Ureter (tissue), 1 donor: ENCODE measurements around the gene PIP4K2C. TPM values are rescaled to one million over a fixed set of nuclear protein-coding genes. Genes with fewer than 3 reads are reported as not detected.
A peak's percentile ranks its signal among the peaks of the same experiment; 100 is the strongest.
"Not testable (repeated sequence)": the region's sequence is repeated elsewhere in the genome, so short reads cannot be mapped to it uniquely, and the experiment has no call there.

Experiments used
- DNase-seq: peaks from one replicate; pipeline ENCODE4 v3.0.0-alpha.2; 2020; ENCODE audit warnings: low spot score
- total RNA-seq: library from RNA; stranded (reverse); gene quantifications from one replicate; pipeline ENCODE4 v1.2.4, GENCODE V29; 2023
- donor health status: DM: yes; HTN: yes; CAD: no.

PIP4K2C gene
- total RNA-seq, 1 donor from 2014 or later: 48.0 TPM

DNA sequence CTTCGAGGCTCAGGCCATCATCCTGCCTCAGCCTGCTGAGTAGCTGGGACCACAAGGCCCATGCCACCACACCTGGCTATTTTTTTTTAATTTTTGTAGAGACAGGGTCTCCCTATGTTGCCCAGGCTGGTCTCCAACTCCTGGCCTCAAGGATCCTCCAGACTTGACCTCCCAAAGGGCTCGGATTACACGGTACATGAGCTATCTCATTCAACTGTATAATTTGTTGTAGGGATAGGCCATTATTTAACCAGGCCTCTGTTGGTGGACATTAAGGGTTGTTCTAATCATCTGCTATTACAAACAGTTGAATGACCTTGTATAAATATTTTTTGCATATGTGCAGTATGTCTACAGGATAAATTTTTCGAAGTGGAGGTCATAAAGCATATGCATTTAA, 32.1 kb upstream of the PIP4K2C start:
- no peak for DNase-seq

DNA sequence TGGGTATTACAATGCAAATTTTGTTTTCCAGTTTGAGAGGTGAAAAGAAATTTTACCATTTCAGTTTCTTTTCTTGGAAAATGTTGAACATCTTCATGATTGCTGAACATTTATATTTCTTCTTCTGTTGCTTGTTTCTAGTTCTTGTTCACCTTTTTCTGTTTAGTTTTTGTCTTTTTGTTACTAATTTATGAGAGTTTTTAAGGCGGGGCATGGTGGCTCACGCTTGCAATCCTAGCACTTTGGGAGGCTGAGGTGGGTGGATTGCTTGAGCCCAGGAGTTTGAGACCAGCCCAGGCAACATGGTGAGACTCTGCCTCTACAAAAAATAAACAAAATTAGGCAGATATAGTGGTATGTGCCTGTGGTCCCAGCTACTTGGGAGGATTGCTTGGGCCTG, 30.5 kb upstream of the PIP4K2C start:
- DNase-seq: no peak

DNA sequence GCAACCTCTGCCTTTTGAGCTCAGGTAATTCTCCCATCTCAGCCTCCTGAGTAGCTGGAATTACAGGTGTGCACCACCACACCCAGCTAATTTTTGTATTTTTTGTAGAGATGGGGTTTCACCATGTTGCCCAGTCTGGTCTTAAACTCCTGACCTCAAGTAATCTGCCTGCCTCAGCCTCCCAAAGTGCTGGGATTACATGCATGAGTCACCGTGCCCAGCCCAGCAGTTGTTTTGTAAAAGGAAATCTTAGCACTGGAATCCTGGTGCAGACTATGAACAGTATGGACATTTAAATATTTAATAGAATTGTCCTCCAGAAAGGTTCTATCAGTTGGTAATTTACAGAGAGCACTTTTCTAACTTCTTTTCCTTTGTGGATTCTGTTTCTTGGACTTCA, 29.9 kb upstream of the PIP4K2C start:
- DNase-seq: not testable (repeated sequence)

DNA sequence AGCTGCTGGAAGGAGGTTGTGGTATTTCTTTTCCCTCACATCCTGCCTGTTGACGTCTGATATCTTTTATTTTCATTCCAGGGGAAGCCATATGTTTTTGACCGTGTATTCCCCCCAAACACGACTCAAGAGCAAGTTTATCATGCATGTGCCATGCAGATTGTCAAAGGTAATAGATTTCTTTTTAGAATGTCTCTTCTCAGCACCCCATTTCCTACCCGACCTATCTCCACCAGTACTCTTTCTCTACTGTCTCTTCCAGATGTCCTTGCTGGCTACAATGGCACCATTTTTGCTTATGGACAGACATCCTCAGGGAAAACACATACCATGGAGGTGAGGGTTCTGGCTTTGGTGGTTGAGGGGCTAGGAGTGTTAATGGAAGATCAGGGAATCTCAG, 27.6 kb upstream of the PIP4K2C start:
- no peak for DNase-seq

DNA sequence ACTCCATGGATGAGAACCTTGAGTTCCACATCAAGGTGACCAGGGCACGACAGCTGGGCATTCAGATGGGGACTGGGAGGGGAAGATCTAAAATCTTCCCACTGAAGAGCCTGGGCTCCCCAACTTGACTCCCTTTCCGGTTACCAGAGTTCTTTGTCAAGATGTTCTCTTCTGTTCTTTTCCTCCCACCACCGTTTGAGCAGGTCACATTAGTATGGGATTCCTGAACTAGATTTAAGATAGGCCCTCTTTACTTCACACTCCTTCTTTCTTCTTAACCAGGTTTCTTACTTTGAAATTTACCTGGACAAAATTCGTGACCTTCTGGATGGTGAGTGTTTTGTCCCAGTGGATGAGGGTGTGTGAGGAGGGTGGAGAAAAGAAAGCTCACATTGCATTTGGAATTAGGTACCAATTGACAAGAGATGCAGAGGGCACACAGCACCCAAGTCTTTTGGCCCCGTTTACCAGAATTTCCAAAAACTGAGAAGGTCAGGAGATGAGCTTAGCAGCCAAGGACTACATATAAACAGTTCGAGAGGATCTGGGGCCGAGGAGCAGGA, 26.7 kb upstream of the PIP4K2C start:
- DNase-seq: no peak

DNA sequence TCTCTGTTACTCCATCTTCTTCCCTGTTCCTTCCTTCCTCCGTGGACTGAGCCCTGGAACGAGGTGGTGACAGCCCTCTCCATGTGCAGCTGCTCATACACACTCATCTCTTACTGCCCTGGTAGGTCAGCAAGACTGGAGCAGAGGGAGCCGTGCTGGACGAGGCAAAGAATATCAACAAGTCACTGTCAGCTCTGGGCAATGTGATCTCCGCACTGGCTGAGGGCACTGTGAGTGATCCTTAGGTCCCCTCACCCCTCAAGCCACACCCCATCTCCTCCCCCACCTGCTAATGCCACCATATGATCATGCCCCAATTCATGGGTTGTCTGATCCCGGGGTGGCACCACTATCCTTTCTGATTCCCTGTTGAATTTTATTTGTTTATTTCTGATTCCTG, 22.2 kb upstream of the PIP4K2C start:
- DNase-seq: no peak

DNA sequence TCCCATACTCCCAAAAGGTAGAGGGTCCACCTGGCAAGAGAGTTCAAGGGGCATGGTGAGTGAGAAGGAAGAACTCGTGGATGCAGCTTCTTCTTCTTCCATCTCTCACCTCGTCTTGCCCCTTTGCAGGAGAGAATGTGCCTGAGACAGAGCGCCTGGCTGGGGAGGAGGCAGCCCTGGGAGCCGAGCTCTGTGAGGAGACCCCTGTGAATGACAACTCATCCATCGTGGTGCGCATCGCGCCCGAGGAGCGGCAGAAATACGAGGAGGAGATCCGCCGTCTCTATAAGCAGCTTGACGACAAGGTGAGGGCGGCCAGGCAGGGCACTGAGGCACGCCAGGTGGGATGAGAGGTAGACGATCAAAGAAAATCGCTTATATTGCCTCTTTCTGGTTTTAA, 21.1 kb upstream of the PIP4K2C start:
- DNase-seq: no peak

DNA sequence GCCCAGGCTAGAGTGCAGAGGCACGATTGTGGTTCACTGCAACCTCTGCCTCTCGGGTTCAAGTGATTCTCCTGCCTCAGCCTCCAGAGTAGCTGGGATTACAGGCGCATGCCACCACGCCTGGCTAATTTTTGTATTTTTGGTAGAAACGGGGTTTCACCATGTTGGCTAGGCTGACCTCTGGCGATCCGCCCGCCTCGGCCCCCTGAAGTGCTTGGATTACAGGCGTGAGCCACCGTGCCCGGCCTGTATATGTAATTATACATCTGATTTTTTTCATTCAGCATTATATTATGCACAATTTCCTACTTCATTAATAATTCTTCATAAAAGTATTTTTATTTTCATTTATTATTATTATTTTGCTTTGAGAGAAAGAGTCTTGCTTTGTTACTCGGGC, 20.6 kb upstream of the PIP4K2C start:
- not testable (repeated sequence) for DNase-seq

DNA sequence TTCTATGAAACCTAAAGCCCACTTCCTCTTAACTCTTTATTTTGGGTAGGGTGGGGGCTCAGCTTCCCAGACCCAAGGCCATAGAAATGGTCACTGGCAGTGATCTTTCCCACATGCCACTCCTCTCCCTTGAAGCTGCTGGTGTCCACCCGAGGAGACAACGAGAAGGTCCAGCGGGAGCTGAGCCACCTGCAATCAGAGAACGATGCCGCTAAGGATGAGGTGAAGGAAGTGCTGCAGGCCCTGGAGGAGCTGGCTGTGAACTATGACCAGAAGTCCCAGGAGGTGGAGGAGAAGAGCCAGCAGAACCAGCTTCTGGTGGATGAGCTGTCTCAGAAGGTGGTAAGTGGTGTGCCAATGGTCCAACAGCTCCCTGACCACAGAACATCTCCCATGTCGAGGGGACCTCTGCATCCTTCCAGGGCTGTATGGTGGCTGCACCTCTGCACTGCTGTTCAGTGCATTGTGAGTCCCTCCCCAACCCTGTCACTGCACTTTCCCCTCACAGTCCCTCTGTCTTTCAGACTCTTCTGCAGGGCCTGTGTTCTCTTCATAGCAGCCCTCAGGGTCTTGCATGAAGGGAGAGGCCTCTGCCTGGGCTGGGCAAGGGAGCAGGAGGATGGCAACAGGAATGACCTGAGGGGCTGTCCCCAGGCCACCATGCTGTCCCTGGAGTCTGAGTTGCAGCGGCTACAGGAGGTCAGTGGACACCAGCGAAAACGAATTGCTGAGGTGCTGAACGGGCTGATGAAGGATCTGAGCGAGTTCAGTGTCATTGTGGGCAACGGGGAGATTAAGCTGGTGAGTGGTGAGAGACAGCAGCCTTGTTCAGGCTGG, 18.8 kb upstream of the PIP4K2C start:
- no peak for DNase-seq

DNA sequence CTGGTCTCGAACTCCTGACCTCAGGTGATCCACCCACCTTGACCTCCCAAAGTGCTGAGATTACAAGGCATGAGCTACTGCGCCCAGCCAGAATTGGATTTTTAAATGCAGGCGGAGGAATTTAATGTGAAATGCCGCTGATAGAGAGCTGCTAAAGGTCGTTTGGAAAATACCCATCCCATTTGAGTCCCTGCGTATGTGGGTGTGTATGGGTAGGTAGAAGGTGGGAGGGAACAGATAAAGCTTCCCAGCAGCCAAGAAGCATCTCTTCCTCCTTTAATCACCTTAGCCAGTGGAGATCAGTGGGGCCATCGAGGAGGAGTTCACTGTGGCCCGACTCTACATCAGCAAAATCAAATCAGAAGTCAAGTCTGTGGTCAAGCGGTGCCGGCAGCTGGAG, 16.2 kb upstream of the PIP4K2C start:
- no peak for DNase-seq

DNA sequence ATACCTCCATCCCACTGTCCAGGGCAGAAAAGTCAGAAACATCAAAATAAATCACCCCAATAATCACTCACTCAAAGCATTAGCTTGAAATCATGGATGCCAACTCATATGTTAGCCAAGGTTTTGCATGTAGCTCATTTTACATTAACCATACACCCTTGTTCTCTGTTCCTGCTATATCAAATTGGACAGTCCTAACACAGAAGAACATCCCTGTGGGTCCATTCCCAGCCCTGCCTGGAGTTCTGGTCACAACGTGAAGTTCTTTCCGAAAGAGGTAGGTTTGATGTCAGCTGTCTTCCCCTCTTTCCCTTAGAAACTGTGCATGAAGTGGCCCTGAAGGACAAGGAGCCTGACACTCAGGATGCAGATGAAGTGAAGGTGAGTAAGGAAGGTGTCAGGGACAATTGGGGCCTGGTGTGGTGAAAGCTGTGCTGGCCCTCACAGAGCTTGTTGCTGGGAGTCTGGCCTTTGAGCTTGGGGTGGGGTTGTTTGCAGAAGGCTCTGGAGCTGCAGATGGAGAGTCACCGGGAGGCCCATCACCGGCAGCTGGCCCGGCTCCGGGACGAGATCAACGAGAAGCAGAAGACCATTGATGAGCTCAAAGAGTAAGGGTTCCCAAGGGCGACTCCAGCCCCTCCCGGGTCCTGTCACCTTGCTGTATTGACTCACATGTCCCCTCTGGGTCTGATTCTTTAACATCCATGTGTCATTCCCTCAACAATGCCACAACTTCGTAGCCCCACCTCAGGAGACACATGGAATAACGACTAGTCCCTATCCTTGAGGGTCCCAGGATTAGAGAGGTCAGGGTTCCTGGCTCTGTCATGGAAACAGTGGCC, 15.0 kb upstream of the PIP4K2C start:
- DNase-seq: no peak

DNA sequence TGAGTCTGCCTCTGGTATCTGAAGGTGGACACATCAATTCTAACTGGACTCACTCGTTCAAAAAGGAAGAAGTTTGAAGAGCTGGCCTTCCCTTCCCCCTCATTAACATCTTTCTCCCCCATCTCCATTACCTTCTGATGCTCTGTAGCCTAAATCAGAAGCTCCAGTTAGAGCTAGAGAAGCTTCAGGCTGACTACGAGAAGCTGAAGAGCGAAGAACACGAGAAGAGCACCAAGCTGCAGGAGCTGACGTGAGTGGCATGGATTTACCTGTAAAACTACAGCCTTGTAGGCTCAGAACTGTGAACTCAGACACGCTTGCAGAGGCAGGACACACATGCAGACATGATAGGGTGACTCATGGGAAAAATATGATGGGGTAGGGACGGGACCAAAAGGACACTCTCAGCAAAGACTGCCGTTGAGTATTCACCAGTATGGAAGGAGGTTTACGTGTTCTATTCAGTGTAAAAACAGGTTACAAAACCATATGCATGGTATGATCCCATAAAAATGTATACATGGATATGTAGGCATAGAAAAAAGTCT, 14.3 kb upstream of the PIP4K2C start:
- no peak for DNase-seq

DNA sequence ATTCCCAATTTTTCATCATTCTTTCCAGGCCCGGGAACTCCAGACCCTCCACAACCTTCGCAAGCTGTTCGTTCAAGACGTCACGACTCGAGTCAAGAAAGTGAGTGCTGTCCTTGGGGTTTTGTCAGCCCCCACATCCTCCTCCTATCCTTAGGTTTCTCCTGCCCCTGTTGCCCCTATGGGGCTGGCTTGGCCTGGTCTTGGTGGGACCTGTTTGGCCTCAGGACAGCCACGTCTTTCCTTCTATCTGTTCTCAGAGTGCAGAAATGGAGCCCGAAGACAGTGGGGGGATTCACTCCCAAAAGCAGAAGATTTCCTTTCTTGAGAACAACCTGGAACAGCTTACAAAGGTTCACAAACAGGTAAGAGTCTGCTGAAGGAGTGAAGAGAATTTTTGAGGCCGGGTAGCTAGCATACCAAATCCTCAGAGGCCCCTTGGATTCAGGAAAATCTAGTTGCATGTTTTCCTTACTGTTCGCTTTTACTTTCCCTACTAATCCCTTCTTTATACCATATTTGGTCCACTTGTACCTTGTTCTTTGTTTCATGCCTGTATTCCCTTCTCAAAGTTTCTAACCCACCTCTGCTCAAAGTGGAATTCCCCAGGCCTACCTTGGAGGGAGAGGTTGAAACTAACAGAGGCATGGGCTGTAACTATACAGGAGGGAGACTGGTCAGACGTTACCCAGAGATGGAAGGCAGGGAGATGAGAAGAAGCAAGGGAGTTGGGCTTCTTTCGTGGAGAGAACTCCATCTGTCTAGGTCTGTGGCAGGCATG, 12.8 kb upstream of the PIP4K2C start:
- no peak for DNase-seq

DNA sequence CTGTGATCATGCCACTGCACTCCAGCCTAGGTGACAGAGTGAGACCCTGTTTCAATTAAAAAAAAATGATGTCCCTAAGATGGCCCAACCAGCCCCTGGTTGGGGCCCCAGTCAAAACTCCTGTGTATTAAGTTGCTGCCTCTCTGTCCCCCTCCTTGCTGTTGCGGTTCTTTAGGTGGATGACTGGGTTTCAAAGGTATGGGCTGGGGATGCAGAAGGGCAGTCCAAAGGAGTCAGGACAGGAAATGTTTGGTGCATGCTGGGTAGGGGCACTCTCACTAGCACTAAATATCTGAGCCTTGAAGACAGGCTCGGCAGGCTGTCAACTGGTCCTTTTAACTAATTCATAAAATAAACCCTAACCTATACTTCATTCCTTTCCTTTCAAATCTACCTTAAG, 12.0 kb upstream of the PIP4K2C start:
- DNase-seq: no peak

DNA sequence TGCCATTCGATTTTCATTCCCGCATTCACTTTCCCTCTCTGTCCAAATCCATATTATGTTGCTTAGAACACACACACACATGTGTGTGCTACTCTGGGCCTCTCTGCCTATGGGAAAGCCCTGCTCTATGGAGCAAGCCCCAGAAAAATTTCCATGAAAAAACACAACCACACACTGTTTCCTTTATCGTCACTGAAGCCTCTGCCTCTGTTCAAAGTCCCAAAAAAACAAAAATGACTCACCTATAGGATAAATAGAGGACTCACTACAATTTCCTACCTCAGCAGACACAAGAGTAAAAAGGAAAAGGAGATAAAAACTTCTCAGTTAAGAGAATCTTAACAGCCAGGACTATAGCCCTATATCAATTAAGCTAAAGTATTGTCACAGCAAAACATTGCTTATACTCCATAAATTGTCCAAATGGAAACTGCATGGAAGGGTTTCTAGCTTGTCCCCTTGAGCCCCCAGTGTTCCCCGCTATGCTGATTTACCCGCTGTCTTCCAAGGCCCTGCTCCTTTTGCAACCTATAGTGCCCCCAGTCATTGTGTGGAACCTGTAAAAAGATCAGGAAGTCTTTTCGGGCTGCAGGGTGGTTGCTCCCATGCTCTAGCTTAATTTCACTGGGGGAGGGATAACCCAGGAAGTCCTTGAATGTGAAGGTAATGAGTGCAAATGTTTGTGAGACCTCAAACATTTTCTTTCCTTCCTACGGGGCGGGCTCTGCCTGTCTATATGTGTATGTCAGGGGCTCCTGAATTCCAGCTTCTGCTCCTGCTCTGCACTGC, 11.1 kb upstream of the PIP4K2C start:
- DNase-seq: no peak

DNA sequence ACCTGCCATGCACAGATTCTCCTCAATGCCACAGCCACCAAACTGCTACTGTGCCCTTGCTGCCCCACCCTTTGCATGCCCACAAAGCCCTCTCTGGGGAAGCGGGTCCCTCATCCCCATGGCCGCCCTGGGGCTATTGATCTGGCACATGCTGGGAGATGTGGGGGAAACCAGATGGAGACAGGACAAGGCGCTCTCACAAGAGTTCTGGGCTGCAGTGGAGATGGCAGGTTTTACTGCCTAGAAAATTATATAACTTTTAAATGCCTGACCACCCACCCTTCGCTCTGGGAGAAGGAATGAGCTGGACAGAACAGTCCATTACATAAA, 10.6 kb upstream of the PIP4K2C start:
- DNase-seq: no peak

DNA sequence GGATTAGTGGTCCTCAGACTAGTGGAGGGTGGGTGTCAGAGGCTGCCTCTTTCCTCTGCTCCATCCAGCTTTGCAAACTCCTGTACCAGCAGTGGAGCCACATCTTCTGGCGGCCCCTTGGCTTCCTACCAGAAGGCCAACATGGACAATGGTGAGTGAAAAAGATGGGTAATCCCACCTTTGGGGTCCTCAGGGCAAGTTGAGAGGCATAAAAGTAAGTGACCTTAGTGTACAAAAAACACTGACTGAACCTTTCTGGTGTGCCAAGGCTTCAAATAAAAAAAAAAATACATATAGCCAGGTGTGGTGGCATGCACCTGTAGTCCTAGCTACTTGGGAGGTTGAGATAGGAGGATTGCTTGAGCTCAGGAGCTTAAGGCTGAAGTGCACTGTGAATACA, 9.2 kb upstream of the PIP4K2C start:
- no peak for DNase-seq

DNA sequence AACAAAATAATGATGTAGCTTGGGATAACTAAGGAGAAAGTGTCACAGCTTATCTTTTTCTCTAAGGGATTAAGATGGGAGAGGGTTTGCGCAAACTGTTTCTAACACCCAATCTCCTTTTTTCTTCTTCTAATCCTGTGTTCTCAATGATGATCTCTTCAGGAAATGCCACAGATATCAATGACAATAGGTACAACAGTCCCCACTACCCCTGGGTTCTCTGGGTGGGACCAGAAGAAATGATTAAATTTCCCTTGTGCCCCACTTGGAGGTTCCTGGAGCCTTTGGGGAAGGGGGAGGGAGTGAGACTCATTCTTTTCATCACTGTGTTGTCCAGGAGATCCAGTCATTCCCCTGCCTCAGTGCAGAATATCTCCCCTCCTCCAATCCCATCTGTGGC, 8.6 kb upstream of the PIP4K2C start:
- DNase-seq: no peak

DNA sequence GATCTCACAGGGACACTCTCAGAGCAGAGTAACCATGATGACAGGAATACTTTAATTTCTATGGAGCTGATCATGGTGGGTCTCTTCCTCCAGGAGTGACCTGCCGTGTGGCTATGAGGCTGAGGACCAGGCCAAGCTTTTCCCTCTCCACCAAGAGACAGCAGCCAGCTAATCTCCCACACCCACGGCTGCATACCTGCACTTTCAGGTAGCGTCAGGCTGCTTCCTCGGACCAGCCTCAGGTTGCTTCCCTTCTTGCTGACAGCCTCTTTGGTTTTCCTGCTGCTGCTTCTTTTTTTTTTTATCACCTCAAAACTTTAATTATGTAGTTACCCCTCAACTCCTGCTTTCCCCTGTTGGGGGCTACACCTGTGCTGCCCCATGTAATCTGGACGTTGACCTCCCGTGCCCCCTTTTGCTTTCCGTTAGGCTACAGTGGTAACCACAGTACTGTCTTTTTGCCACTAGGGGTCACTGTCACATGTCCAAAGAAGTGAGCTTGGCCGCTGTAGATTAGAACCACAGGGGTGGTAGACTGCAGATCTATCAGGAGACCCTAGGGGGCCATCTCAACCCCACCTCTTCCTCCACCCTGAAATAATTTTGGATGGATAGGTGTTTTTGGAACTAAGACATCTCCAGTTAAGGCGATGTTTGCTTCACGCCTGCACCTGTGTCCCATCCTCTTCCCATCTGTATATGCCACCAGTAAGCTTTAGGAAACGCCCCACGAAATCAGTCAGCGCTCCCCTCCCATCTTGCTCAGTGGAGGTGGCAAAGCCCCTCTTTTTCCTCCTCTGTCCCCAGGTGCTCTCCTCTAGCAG, 7.8 kb upstream of the PIP4K2C start:
- DNase-seq: peak; percentile 73

DNA sequence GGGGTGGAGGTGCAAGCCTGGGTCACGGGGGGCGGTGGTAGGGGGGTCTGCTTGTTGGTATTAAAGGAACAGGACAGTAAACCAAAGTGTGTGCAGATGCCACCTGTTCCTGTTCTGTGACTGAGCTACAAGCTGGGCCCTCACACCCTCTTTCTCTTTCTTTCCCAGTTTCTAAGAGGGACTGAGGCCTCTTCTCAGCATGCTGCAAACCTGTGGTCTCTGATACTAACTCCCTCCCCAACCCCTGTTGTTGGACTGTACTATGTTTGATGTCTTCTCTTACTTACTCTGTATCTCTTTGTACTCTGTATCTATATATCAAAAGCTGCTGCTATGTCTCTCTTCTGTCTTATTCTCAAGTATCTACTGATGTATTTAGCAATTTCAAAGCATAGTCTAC, 6.9 kb upstream of the PIP4K2C start:
- DNase-seq: no peak
